ENCODE measurements around the gene TENT4A. TPM values are rescaled to one million over a fixed set of nuclear protein-coding genes. Genes with fewer than 3 reads are reported as not detected.
A peak's percentile ranks its signal among the peaks of the same experiment; 100 is the strongest.

Gene TENT4A
- total RNA-seq, 2 donors from 2014 or later: 12.9 to 40.4 TPM

DNA sequence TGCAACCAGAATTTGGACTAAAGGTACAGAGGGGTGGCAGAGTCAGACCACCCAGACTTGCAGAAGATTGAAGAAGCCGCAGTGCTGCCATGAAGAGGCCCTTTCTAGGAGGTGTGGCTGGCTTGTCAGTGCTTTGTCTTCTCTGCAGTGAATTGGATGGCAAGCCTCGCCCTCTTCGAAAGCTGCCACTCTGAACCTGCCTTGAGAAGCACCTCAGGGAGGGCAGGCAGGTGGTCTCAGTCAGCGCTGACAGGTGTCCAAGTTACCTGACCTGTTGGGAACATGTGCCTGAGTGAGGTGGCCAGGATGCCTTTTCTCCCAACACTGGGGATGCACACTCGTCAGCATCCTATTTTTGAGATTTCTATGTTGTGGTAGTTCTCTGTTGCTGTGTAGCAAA, 6.2 kb downstream of the TENT4A start:
- WGBS: 89% methylated on average over 5 of the region's 5 CpGs
- H3K27me3 ChIP-seq (replicated peaks; ENCODE audit: insufficient read depth): no peaks in the 10 kb centered on the region
- H3K36me3 ChIP-seq: no peaks in the 10 kb centered on the region
- H3K4me1 ChIP-seq (replicated peaks): peaks cover 15% of the 10 kb centered on the region
- no peak overlapping the region for H3K4me3 ChIP-seq
- H3K27ac ChIP-seq: no peak overlapping the region
- DNase-seq (ENCODE audit: low spot score): no peak
- H3K9me3 ChIP-seq: no peaks in the 10 kb centered on the region
- TF ChIP-seq POLR2A (IDR thresholded peaks at IDR 0.05) (no peak), POLR2AphosphoS5 (IDR thresholded peaks at IDR 0.05) (no peak)
- TF ChIP-seq, protein P1, sequence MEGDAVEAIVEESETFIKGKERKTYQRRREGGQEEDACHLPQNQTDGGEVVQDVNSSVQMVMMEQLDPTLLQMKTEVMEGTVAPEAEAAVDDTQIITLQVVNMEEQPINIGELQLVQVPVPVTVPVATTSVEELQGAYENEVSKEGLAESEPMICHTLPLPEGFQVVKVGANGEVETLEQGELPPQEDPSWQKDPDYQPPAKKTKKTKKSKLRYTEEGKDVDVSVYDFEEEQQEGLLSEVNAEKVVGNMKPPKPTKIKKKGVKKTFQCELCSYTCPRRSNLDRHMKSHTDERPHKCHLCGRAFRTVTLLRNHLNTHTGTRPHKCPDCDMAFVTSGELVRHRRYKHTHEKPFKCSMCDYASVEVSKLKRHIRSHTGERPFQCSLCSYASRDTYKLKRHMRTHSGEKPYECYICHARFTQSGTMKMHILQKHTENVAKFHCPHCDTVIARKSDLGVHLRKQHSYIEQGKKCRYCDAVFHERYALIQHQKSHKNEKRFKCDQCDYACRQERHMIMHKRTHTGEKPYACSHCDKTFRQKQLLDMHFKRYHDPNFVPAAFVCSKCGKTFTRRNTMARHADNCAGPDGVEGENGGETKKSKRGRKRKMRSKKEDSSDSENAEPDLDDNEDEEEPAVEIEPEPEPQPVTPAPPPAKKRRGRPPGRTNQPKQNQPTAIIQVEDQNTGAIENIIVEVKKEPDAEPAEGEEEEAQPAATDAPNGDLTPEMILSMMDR (IDR thresholded peaks at IDR 0.05): no peak
- intact Hi-C loops (cut with DNase I): loop anchor here (10.0 kb wide), 1 partner anchor 1225 kb away; no protein-coding TSS in a partner anchor

DNA sequence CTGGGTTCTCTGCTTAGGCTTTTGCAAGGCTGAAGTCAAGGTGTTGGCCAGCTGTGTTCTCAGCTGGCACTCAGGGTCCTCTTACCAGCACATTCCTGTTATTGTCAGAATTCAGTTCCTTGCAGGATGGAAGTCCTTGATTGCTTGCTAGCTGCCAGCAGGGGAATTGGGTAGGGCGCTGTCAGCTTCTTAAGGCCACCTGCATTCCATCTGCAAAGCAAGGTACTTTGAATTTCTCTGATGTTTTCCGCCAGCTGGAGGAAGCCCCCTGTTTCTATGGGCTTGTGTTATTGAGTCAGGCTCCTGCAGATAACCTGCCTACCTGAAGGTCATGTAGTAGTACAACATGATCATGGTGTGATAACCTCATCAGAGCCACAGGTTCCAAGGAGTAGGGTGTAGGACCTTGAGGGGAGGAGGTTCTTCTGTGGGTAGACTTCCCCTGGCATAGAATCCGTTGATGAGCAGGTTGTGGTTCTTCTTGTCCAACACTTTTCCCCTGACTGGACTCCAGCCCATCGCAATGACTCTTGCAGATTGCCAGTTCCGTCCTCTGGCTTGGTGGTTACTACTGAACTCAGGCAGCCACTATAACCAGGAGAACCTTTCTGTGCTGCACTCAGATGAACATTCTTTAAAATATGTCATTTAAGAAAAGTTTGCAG, 6.8 kb downstream of the TENT4A start:
- peaks cover 15% of the 10 kb centered on the region for H3K4me1 ChIP-seq (replicated peaks)

DNA sequence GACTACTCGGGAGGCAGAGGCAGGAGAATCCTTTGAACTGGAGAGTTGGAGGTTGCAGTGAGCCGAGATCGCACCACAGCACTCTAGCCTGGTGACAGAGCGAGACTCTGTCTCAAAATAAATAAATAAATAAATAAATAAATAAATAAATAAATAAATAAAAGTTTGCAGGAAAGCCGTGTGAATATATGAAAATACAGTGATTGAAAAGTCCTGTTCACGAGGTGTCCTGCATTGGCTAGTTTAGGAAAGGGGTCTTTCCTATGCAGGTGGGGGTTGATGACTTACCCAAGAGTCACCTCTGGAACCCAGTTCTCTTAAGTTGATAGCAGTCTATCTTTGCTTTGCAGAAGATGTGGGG, 7.3 kb downstream of the TENT4A start:
- WGBS: 92% methylated on average over 6 of the region's 6 CpGs
- H3K27me3 ChIP-seq (replicated peaks; ENCODE audit: insufficient read depth): no peaks in the 10 kb centered on the region
- no peaks in the 10 kb centered on the region for H3K36me3 ChIP-seq
- intact Hi-C loops (cut with DNase I): no loop called here
- peaks cover 10% of the 10 kb centered on the region for H3K4me1 ChIP-seq (replicated peaks)
- no peak overlapping the region for H3K4me3 ChIP-seq
- TF ChIP-seq POLR2AphosphoS5 (IDR thresholded peaks at IDR 0.05) (no peak), POLR2A (IDR thresholded peaks at IDR 0.05) (no peak)
- TF ChIP-seq, protein P1 (IDR thresholded peaks at IDR 0.05): no peak
- no peaks in the 10 kb centered on the region for H3K9me3 ChIP-seq
- DNase-seq (ENCODE audit: low spot score): no peak
- H3K27ac ChIP-seq: no peak overlapping the region

More for the DNA sequence above, 6.8 kb downstream of the TENT4A start:
- H3K36me3 ChIP-seq: no peaks in the 10 kb centered on the region
- H3K9me3 ChIP-seq: no peaks in the 10 kb centered on the region
- WGBS: 81% methylated on average over 5 of the region's 5 CpGs
- intact Hi-C loops (cut with DNase I): loop anchor here (10.0 kb wide), 1 partner anchor 1225 kb away; no protein-coding TSS in a partner anchor
- no peak for DNase-seq (ENCODE audit: low spot score)
- no peak for TF ChIP-seq POLR2AphosphoS5 (IDR thresholded peaks at IDR 0.05)
- TF ChIP-seq, protein P1 (IDR thresholded peaks at IDR 0.05): no peak
- TF ChIP-seq POLR2A (IDR thresholded peaks at IDR 0.05): no peak
- H3K27ac ChIP-seq: no peak overlapping the region
- H3K4me3 ChIP-seq: no peak overlapping the region
- H3K27me3 ChIP-seq (replicated peaks; ENCODE audit: insufficient read depth): no peaks in the 10 kb centered on the region

DNA sequence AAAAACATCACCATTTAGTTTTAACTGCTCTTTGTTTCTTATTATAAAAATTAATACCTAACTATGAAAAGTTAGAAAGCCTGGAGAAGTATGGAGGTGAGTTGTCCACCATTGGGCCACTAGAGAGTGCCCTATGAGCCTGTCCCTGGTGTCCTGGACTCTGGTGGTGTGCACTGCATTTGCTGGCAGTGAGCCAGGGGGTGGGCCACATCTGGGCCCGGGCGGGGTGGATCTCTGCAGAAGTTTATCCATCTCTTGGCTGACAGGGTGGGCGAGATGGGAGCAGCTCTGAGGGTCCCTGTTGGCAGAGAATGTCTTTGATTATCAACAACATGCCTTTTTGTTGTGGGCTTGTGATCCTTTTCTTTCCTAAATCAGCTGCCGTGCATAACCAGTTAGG, 8.2 kb downstream of the TENT4A start:
- H3K4me1 ChIP-seq (replicated peaks): peaks cover 3% of the 10 kb centered on the region
- H3K36me3 ChIP-seq: no peaks in the 10 kb centered on the region
- no peak overlapping the region for H3K27ac ChIP-seq
- TF ChIP-seq POLR2A (IDR thresholded peaks at IDR 0.05) (no peak), POLR2AphosphoS5 (IDR thresholded peaks at IDR 0.05) (no peak)
- TF ChIP-seq, protein P1 (IDR thresholded peaks at IDR 0.05): no peak
- H3K27me3 ChIP-seq (replicated peaks; ENCODE audit: insufficient read depth): no peaks in the 10 kb centered on the region
- intact Hi-C loops (cut with DNase I): no loop called here
- no peaks in the 10 kb centered on the region for H3K9me3 ChIP-seq
- no peak overlapping the region for H3K4me3 ChIP-seq
- 40% methylated on average over 4 of the region's 4 CpGs for WGBS
- no peak for DNase-seq (ENCODE audit: low spot score)

DNA sequence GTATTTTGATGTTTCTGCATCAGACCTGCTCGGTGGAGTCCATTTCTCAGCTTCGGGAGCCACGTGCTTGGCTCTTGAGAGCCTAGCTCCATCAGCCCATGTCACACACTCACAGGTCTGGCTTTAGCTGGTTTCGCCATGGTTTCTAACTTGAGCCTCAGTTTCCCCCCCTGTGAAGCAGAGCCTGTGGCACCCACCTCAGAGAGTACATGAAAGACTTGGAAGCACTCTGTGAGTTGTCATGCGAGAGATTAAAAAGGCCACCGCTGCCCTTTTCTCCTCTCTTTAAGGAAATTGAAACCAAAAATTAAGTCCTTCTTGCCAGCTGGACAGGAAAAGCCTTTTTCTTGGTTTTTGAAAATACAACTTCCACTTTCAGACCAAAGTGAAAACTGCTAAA, 8.8 kb downstream of the TENT4A start:
- Histone ChIP-seq H3K4me1 (replicated peaks) (peaks cover 3% of the 10 kb centered on the region), H3K36me3 (no peaks in the 10 kb centered on the region), H3K4me3 (no peak overlapping the region), H3K27me3 (replicated peaks; ENCODE audit: insufficient read depth) (no peaks in the 10 kb centered on the region), H3K9me3 (no peaks in the 10 kb centered on the region), H3K27ac (peak overlapping the region in 1 of 2 donors; percentile 34)
- no peak for TF ChIP-seq POLR2AphosphoS5 (IDR thresholded peaks at IDR 0.05)
- no peak for TF ChIP-seq POLR2A (IDR thresholded peaks at IDR 0.05)
- TF ChIP-seq, protein P1 (IDR thresholded peaks at IDR 0.05): no peak
- WGBS: 31% methylated on average over 6 of the region's 6 CpGs
- intact Hi-C loops (cut with DNase I): no loop called here
- no peak for DNase-seq (ENCODE audit: low spot score)
